T-helper 17 cell (primary cell): Measurements from ENCODE around the gene FNBP1. TPM values are rescaled to one million over a fixed set of nuclear protein-coding genes. Genes with fewer than 3 reads are reported as not detected.
"Not testable (repeated sequence)": the region's sequence is repeated elsewhere in the genome, so short reads cannot be mapped to it uniquely, and the experiment has no call there.

Source experiments
- ATAC-seq: fragments of 150-1000 bp; cut with Tn5 transposase; 2 replicates; pipeline ENCODE4 v1.10.0; 2021; ENCODE audit warnings: mild to moderate bottlenecking, moderate library complexity
- DNase-seq, 3 donors: peaks; one replicate each; pipeline versions ENCODE4 v3.0.0 to v3.0.0-alpha.2; 2020 to 2021
- H3K9me3 ChIP-seq: one replicate; pipeline ENCODE4 v1.7.0; 2013; ENCODE audit warnings: low read length, mild to moderate bottlenecking; ENCODE audit not compliant: control insufficient read depth, poor library complexity, severe bottlenecking
- H3K27ac Mint-ChIP-seq: one replicate; pipeline ENCODE4 v1.8.0; 2022; ENCODE audit warnings: mild to moderate bottlenecking, moderate library complexity, mixed read lengths
- H3K27me3 Mint-ChIP-seq: one replicate; pipeline ENCODE4 v1.8.0; 2022; ENCODE audit warnings: mixed read lengths
- H3K36me3 Mint-ChIP-seq: one replicate; pipeline ENCODE4 v1.8.0; 2022; ENCODE audit warnings: low read depth, mixed read lengths
- H3K4me1 Mint-ChIP-seq: one replicate; pipeline ENCODE4 v1.8.0; 2022; ENCODE audit warnings: mild to moderate bottlenecking, mixed read lengths
- H3K4me3 Mint-ChIP-seq: one replicate; pipeline ENCODE4 v1.8.0; 2022; ENCODE audit warnings: mild to moderate bottlenecking, moderate library complexity, mixed read lengths
- total RNA-seq, 4 donors: library from RNA in 2 of 4; stranded (reverse) in 2 of 4; gene quantifications; one replicate each; pipeline ENCODE4 v1.2.3 and lab custom pipeline; 2022 to 2026

FNBP1 gene
- total RNA-seq, 2 donors from 2014 or later = 219 to 221 TPM

- H3K4me1 Mint-ChIP-seq = peaks cover 55% of the 10 kb centered on the region
- DNase-seq = no peak
- no peaks in the 10 kb centered on the region for H3K9me3 ChIP-seq
- peak; percentile 79 for ATAC-seq
- no peaks in the 10 kb centered on the region for H3K27me3 Mint-ChIP-seq
- peak overlapping the region; percentile 76 for H3K4me3 Mint-ChIP-seq
- no peaks in the 10 kb centered on the region for H3K36me3 Mint-ChIP-seq
- peak overlapping the region; percentile 100 for H3K27ac Mint-ChIP-seq
Measured at GRCh38 chr9:130023144-130023787, 19.7 kb downstream of the FNBP1 start.

GRCh38 chr9:130022566-130023143 is 20.3 kb downstream of the FNBP1 start:
- Mint-ChIP-seq H3K4me1 (peaks cover 52% of the 10 kb centered on the region), H3K36me3 (no peaks in the 10 kb centered on the region), H3K4me3 (peak overlapping the region; percentile 76), H3K27me3 (no peaks in the 10 kb centered on the region), H3K27ac (peak overlapping the region; percentile 100)
- ATAC-seq (no peak), DNase-seq (no peak)
- no peaks in the 10 kb centered on the region for H3K9me3 ChIP-seq

- DNase-seq, H3K36me3 Mint-ChIP-seq: not testable (repeated sequence)
Measured at GRCh38 chr9:130021842-130022241, 21.1 kb downstream of the FNBP1 start.

GRCh38 chr9:130021123-130021522 is 21.9 kb downstream of the FNBP1 start:
- Mint-ChIP-seq H3K27ac (peak overlapping the region; percentile 100), H3K27me3 (no peaks in the 10 kb centered on the region), H3K4me3 (peak overlapping the region; percentile 25), H3K4me1 (peaks cover 46% of the 10 kb centered on the region), H3K36me3 (peaks cover 2% of the 10 kb centered on the region)
- ATAC-seq (no peak), DNase-seq (no peak)
- H3K9me3 ChIP-seq = no peaks in the 10 kb centered on the region

More at GRCh38 chr9:130021842-130022241, 21.1 kb downstream of the FNBP1 start:
- H3K27me3 Mint-ChIP-seq, H3K4me3 Mint-ChIP-seq, H3K9me3 ChIP-seq, ATAC-seq: not testable (repeated sequence)
- H3K4me1 Mint-ChIP-seq = peaks cover 50% of the 10 kb centered on the region
- peak overlapping the region; percentile 100 for H3K27ac Mint-ChIP-seq

GRCh38 chr9:130020618-130021017 is 22.4 kb downstream of the FNBP1 start:
- Mint-ChIP-seq H3K4me3 (peak overlapping the region; percentile 25), H3K27ac (peak overlapping the region; percentile 100), H3K36me3 (peaks cover 2% of the 10 kb centered on the region), H3K4me1 (peaks cover 43% of the 10 kb centered on the region), H3K27me3 (no peaks in the 10 kb centered on the region)
- no peak for ATAC-seq
- no peaks in the 10 kb centered on the region for H3K9me3 ChIP-seq
- DNase-seq = no peak

GRCh38 chr9:130018265-130018664 is 24.7 kb downstream of the FNBP1 start:
- H3K9me3 ChIP-seq = no peaks in the 10 kb centered on the region
- Mint-ChIP-seq H3K27ac (peak overlapping the region; percentile 9), H3K27me3 (no peaks in the 10 kb centered on the region), H3K36me3 (peaks cover 2% of the 10 kb centered on the region), H3K4me1 (peaks cover 32% of the 10 kb centered on the region), H3K4me3 (peak overlapping the region; percentile 3)
- ATAC-seq (no peak), DNase-seq (no peak)

GRCh38 chr9:130017510-130017909 is 25.5 kb downstream of the FNBP1 start:
- H3K4me1 Mint-ChIP-seq = peaks cover 29% of the 10 kb centered on the region
- not testable (repeated sequence) for H3K36me3 Mint-ChIP-seq, H3K27me3 Mint-ChIP-seq, H3K4me3 Mint-ChIP-seq, ATAC-seq, H3K9me3 ChIP-seq, DNase-seq
- peak overlapping the region; percentile 93 for H3K27ac Mint-ChIP-seq

GRCh38 chr9:130017076-130017475 is 25.9 kb downstream of the FNBP1 start:
- DNase-seq (no peak), ATAC-seq (no peak)
- H3K9me3 ChIP-seq = no peaks in the 10 kb centered on the region
- H3K27ac Mint-ChIP-seq = peak overlapping the region; percentile 93
- H3K36me3 Mint-ChIP-seq = peaks cover 2% of the 10 kb centered on the region
- H3K4me3 Mint-ChIP-seq = no peak overlapping the region
- H3K27me3 Mint-ChIP-seq = no peaks in the 10 kb centered on the region
- peaks cover 30% of the 10 kb centered on the region for H3K4me1 Mint-ChIP-seq

- no peaks in the 10 kb centered on the region for H3K27me3 Mint-ChIP-seq
- H3K4me1 Mint-ChIP-seq = peaks cover 26% of the 10 kb centered on the region
- peak overlapping the region; percentile 93 for H3K27ac Mint-ChIP-seq
- peaks cover 2% of the 10 kb centered on the region for H3K36me3 Mint-ChIP-seq
- no peak overlapping the region for H3K4me3 Mint-ChIP-seq
- DNase-seq (no peak), ATAC-seq (no peak)
- no peaks in the 10 kb centered on the region for H3K9me3 ChIP-seq
Measured at GRCh38 chr9:130015353-130016019, 27.5 kb downstream of the FNBP1 start.

GRCh38 chr9:130013326-130013725 is 29.7 kb downstream of the FNBP1 start:
- no peak for DNase-seq
- Mint-ChIP-seq H3K4me1 (peaks cover 35% of the 10 kb centered on the region), H3K27ac (peak overlapping the region; percentile 93), H3K4me3 (peak overlapping the region; percentile 21), H3K36me3 (peaks cover 2% of the 10 kb centered on the region), H3K27me3 (no peaks in the 10 kb centered on the region)
- no peaks in the 10 kb centered on the region for H3K9me3 ChIP-seq
- no peak for ATAC-seq

- peak overlapping the region; percentile 70 for H3K4me3 Mint-ChIP-seq
- no peaks in the 10 kb centered on the region for H3K27me3 Mint-ChIP-seq
Measured at GRCh38 chr9:130010151-130010988, 32.6 kb downstream of the FNBP1 start.

GRCh38 chr9:130009546-130009945 is 33.4 kb downstream of the FNBP1 start:
- ATAC-seq, DNase-seq: not testable (repeated sequence)

More at GRCh38 chr9:130010151-130010988, 32.6 kb downstream of the FNBP1 start:
- H3K36me3 Mint-ChIP-seq = no peaks in the 10 kb centered on the region
- DNase-seq (peak; percentile 39 to 63 (median 49)), ATAC-seq (peak; percentile 82)
- H3K4me1 Mint-ChIP-seq = peaks cover 41% of the 10 kb centered on the region
- H3K27ac Mint-ChIP-seq = peak overlapping the region; percentile 93
- H3K9me3 ChIP-seq = no peaks in the 10 kb centered on the region

GRCh38 chr9:130008538-130008937 is 34.5 kb downstream of the FNBP1 start:
- H3K27me3 Mint-ChIP-seq = no peaks in the 10 kb centered on the region
- peaks cover 35% of the 10 kb centered on the region for H3K4me1 Mint-ChIP-seq
- peak overlapping the region; percentile 52 for H3K4me3 Mint-ChIP-seq
- no peaks in the 10 kb centered on the region for H3K36me3 Mint-ChIP-seq
- no peaks in the 10 kb centered on the region for H3K9me3 ChIP-seq
- peak overlapping the region; percentile 93 for H3K27ac Mint-ChIP-seq
- ATAC-seq = no peak
- DNase-seq = no peak

More at GRCh38 chr9:130009546-130009945, 33.4 kb downstream of the FNBP1 start:
- H3K27me3 Mint-ChIP-seq, H3K9me3 ChIP-seq, H3K36me3 Mint-ChIP-seq: not testable (repeated sequence)
- Mint-ChIP-seq H3K27ac (peak overlapping the region; percentile 93), H3K4me3 (peak overlapping the region; percentile 70), H3K4me1 (peaks cover 40% of the 10 kb centered on the region)
